HEK293 (cell line): ENCODE data around the gene PRKCG.

Experiments used
- CTCF ChIA-PET: fragments of 350-600 bp; formaldehyde crosslinking; extraction: SDS; loops from one replicate; lab custom pipeline; 2021; ENCODE audit warnings: antibody characterized with exemption; lab: Yijun Ruan, JAX
- POLR2A ChIA-PET: fragments of 300-600 bp; formaldehyde crosslinking; extraction: SDS; loops from one replicate; lab custom pipeline; 2020; ENCODE audit warnings: antibody characterized with exemption, inconsistent platforms; lab: Yijun Ruan, JAX
- H3K27ac ChIP-seq: fragments of 200-500 bp; sonication (Bioruptor generic); 2 replicates; pipeline ENCODE4 v1.5.1; 2014; ENCODE audit warnings: low read depth, low read length, control low read depth, inconsistent platforms; ENCODE audit errors: extremely low read depth
- H3K36me3 ChIP-seq, 2 experiments: fragments of 200-500 bp in 1 of 2; sonication (Bioruptor generic) in 1 of 2; 1 replicate in 1 of 2; 2 replicates in 1 of 2; pipeline ENCODE4 v1.5.1; 2014 to 2017; ENCODE audit warnings: inconsistent platforms in 2 of 2, low read length in 2 of 2; ENCODE audit not compliant: control insufficient read depth in 2 of 2, insufficient read depth in 1 of 2
- H3K4me1 ChIP-seq: fragments of 200-500 bp; sonication (Bioruptor generic); 2 replicates; pipeline ENCODE4 v1.5.1; 2014; ENCODE audit warnings: mild to moderate bottlenecking, low read length, inconsistent platforms; ENCODE audit not compliant: control insufficient read depth, insufficient read depth
- H3K4me3 ChIP-seq: 2 replicates; pipeline ENCODE4 v1.5.1; 2011; ENCODE audit warnings: low read depth, mild to moderate bottlenecking, control low read depth, low read length, moderate library complexity
- H3K9me3 ChIP-seq: fragments of 200-500 bp; sonication (Bioruptor generic); 2 replicates; pipeline ENCODE4 v1.5.1; 2014; ENCODE audit warnings: low read depth, low read length, inconsistent platforms; ENCODE audit not compliant: control insufficient read depth, insufficient read depth
- BCL11B ChIP-seq: fragments of 450-650 bp; formaldehyde crosslinking; IDR thresholded peaks from 2 replicates; pipeline ENCODE4 v1.5.1; 2016; ENCODE audit warnings: low read depth, missing biosample characterization, missing genetic modification characterization
- MZF1 ChIP-seq: fragments of 450-650 bp; formaldehyde crosslinking; IDR thresholded peaks from 2 replicates; pipeline ENCODE4 v1.5.1; 2017; ENCODE audit warnings: missing biosample characterization, missing genetic modification characterization, borderline replicate concordance
- REST ChIP-seq: fragments of 450-650 bp; formaldehyde crosslinking; IDR thresholded peaks from 2 replicates; pipeline ENCODE4 v1.5.1; 2016; ENCODE audit warnings: missing biosample characterization, missing genetic modification characterization
- SETDB1 ChIP-seq: IDR thresholded peaks from one replicate; pipeline ENCODE4 v1.6.1; 2017; ENCODE audit warnings: mild to moderate bottlenecking, low read length, moderate library complexity, mixed read lengths; ENCODE audit not compliant: insufficient read length
- SP2 ChIP-seq: fragments of 450-650 bp; formaldehyde crosslinking; IDR thresholded peaks from 2 replicates; pipeline ENCODE4 v1.5.1; 2016; ENCODE audit warnings: missing biosample characterization, missing genetic modification characterization
- ZBTB21 ChIP-seq: fragments of 450-650 bp; formaldehyde crosslinking; IDR thresholded peaks from 2 replicates; pipeline ENCODE4 v1.5.1; 2017; ENCODE audit warnings: missing biosample characterization, missing genetic modification characterization
- ZBTB48 ChIP-seq: fragments of 450-650 bp; formaldehyde crosslinking; IDR thresholded peaks from 2 replicates; pipeline ENCODE4 v1.5.1; 2016; ENCODE audit warnings: missing biosample characterization, missing genetic modification characterization
- ZBTB7A ChIP-seq: fragments of 450-650 bp; formaldehyde crosslinking; IDR thresholded peaks from 2 replicates; pipeline ENCODE4 v1.5.1; 2016; ENCODE audit warnings: low read depth, missing biosample characterization, missing genetic modification characterization
- ZFP69B ChIP-seq: fragments of 450-650 bp; formaldehyde crosslinking; IDR thresholded peaks from 2 replicates; pipeline ENCODE4 v1.5.1; 2016; ENCODE audit warnings: missing biosample characterization, missing genetic modification characterization
- ZNF10 ChIP-seq: fragments of 450-650 bp; formaldehyde crosslinking; IDR thresholded peaks from 2 replicates; pipeline ENCODE4 v1.5.1; 2017; ENCODE audit warnings: missing biosample characterization, missing genetic modification characterization
- ZNF133 ChIP-seq: fragments of 450-650 bp; formaldehyde crosslinking; IDR thresholded peaks from 2 replicates; pipeline ENCODE4 v1.5.1; 2016; ENCODE audit warnings: missing biosample characterization, missing genetic modification characterization
- ZNF19 ChIP-seq: fragments of 450-650 bp; formaldehyde crosslinking; IDR thresholded peaks from 2 replicates; pipeline ENCODE4; 2016; ENCODE audit warnings: missing biosample characterization, missing genetic modification characterization, low read depth
- ZNF350 ChIP-seq: fragments of 450-650 bp; formaldehyde crosslinking; IDR thresholded peaks from 2 replicates; pipeline ENCODE4 v1.5.0; 2017; ENCODE audit warnings: missing biosample characterization, mild to moderate bottlenecking, missing genetic modification characterization
- ZNF398 ChIP-seq: fragments of 450-650 bp; formaldehyde crosslinking; IDR thresholded peaks from 2 replicates; pipeline ENCODE4 v1.5.1; 2017; ENCODE audit warnings: missing biosample characterization, missing genetic modification characterization
- ZNF426 ChIP-seq: fragments of 450-650 bp; formaldehyde crosslinking; IDR thresholded peaks from 2 replicates; pipeline ENCODE4 v1.5.1; 2017; ENCODE audit warnings: missing biosample characterization, missing genetic modification characterization, mild to moderate bottlenecking, inconsistent platforms, moderate library complexity
- ZNF433 ChIP-seq: fragments of 450-650 bp; formaldehyde crosslinking; IDR thresholded peaks from 2 replicates; pipeline ENCODE4 v1.5.1; 2016; ENCODE audit warnings: missing biosample characterization, missing genetic modification characterization, low read depth
- ZNF473 ChIP-seq: fragments of 450-650 bp; formaldehyde crosslinking; IDR thresholded peaks from 2 replicates; pipeline ENCODE4 v1.5.1; 2017; ENCODE audit warnings: missing biosample characterization, missing genetic modification characterization
- ZNF510 ChIP-seq: fragments of 450-650 bp; formaldehyde crosslinking; IDR thresholded peaks from 2 replicates; pipeline ENCODE4 v1.5.1; 2018; ENCODE audit warnings: mild to moderate bottlenecking, missing genetic modification characterization, missing biosample characterization; ENCODE audit not compliant: insufficient replicate concordance
- ZNF610 ChIP-seq: fragments of 450-650 bp; formaldehyde crosslinking; IDR thresholded peaks from 2 replicates; pipeline ENCODE4 v1.5.1; 2016; ENCODE audit warnings: missing biosample characterization, missing genetic modification characterization, borderline replicate concordance
- ZNF621 ChIP-seq: fragments of 450-650 bp; formaldehyde crosslinking; IDR thresholded peaks from 2 replicates; pipeline ENCODE4 v1.5.1; 2017; ENCODE audit warnings: missing biosample characterization, missing genetic modification characterization
- ZNF624 ChIP-seq: fragments of 450-650 bp; formaldehyde crosslinking; IDR thresholded peaks from 2 replicates; pipeline ENCODE4 v1.5.1; 2017; ENCODE audit warnings: missing biosample characterization, missing genetic modification characterization
- ZNF626 ChIP-seq: fragments of 450-650 bp; sonication (Bioruptor Pico); formaldehyde crosslinking; IDR thresholded peaks from 2 replicates; pipeline ENCODE4 v1.5.1; 2018; ENCODE audit warnings: missing biosample characterization, missing genetic modification characterization, inconsistent platforms
- ZNF701 ChIP-seq: fragments of 450-650 bp; formaldehyde crosslinking; IDR thresholded peaks from 2 replicates; pipeline ENCODE4 v1.5.1; 2016; ENCODE audit warnings: missing biosample characterization, missing genetic modification characterization
- ZNF768 ChIP-seq: fragments of 450-650 bp; formaldehyde crosslinking; IDR thresholded peaks from 2 replicates; pipeline ENCODE4 v1.5.1; 2018; ENCODE audit warnings: missing biosample characterization, mild to moderate bottlenecking, missing genetic modification characterization
- ZNF830 ChIP-seq: fragments of 450-650 bp; IDR thresholded peaks from 2 replicates; pipeline ENCODE4 v1.5.0; 2018; ENCODE audit warnings: missing biosample characterization, missing genetic modification characterization, low read depth, mild to moderate bottlenecking, moderate library complexity
- TF ChIP-seq, protein P1 (sequence below): fragments of 450-650 bp; formaldehyde crosslinking; IDR thresholded peaks from 2 replicates; pipeline ENCODE4 v1.5.1; 2016; ENCODE audit warnings: missing biosample characterization, missing genetic modification characterization

Gene PRKCG

GRCh38 chr19:53853707-53854106 lies 28.3 kb upstream of the PRKCG start:
- no peaks in the 10 kb centered on the region for H3K36me3 ChIP-seq
- TF ChIP-seq ZNF510 (tag by site-specific recombination) (no peak), ZNF398 (tag by site-specific recombination) (no peak), ZBTB48 (no peak), ZFP69B (no peak), BCL11B (tag by site-specific recombination) (no peak), ZNF350 (tag by site-specific recombination) (no peak), ZNF19 (tag by site-specific recombination) (no peak), ZNF701 (tag by site-specific recombination) (no peak), ZNF626 (tag by site-specific recombination) (no peak), ZBTB7A (tag by site-specific recombination) (no peak), ZNF768 (tag by site-specific recombination) (no peak), ZNF10 (tag by site-specific recombination) (no peak), ZNF433 (tag by site-specific recombination) (no peak)
- TF ChIP-seq, protein P1, sequence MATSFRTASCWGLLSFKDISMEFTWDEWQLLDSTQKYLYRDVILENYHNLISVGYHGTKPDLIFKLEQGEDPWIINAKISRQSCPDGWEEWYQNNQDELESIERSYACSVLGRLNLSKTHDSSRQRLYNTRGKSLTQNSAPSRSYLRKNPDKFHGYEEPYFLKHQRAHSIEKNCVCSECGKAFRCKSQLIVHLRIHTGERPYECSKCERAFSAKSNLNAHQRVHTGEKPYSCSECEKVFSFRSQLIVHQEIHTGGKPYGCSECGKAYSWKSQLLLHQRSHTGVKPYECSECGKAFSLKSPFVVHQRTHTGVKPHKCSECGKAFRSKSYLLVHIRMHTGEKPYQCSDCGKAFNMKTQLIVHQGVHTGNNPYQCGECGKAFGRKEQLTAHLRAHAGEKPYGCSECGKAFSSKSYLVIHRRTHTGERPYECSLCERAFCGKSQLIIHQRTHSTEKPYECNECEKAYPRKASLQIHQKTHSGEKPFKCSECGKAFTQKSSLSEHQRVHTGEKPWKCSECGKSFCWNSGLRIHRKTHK (tag by site-specific recombination) = no peak
- TF ChIP-seq, all 188 proteins: peak for 0
- Histone ChIP-seq H3K4me3 (no peak overlapping the region), H3K9me3 (no peaks in the 10 kb centered on the region), H3K4me1 (no peaks in the 10 kb centered on the region), H3K27ac (no peak overlapping the region)
- ChIA-PET CTCF (interaction anchor here (0.6 to 4.2 kb wide), 19 partner anchors 9 to 822 kb away, joined by 3 to 39 read pairs (median 3); partner anchors contain the start of genes LILRB1 and PRKCG), POLR2A (interaction anchor here (0.8 kb wide), 1 partner anchor 14 kb away, joined by 3 read pairs; the partner anchor contains the start of gene MYADM)

DNA sequence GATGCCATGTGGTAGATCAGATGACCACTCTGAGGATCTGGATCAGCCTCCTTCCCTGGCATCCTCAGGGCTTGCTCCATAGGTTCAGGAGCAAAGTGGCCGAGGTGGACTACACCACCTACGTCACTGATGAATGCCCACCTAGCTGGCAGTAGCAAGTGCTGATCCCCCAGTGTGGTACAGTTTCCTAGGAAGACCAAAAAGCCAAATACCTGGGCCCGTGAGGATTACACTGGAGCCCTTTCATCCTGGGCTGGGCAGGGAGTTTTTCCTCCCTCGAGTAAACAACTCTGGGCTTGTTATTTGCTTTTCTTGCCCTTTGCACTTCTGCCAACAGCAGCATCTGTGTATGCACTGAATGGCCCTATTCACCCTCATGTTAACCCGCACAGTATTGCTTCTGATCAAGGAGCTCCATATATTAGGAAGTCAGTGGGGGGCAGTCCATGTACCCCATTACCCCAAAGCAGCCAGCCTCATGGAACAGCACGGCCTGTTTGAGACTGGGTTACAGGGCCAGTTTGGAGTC lies 17.6 kb upstream of the PRKCG start:
- no peak overlapping the region for H3K27ac ChIP-seq
- no peak for TF ChIP-seq SP2 (tag by site-specific recombination)
- TF ChIP-seq, all 188 proteins: peak for 0
- CTCF ChIA-PET = no interaction called here
- Histone ChIP-seq H3K9me3 (no peaks in the 10 kb centered on the region), H3K4me3 (no peak overlapping the region), H3K4me1 (peaks cover 15% of the 10 kb centered on the region), H3K36me3 (no peaks in the 10 kb centered on the region)
- POLR2A ChIA-PET = no interaction called here

GRCh38 chr19:53865523-53865917 lies 16.5 kb upstream of the PRKCG start:
- POLR2A ChIA-PET = interaction anchor here (1.1 to 1.4 kb wide), 4 partner anchors 10 to 345 kb away, joined by 3 to 6 read pairs (median 4); no protein-coding TSS in a partner anchor
- CTCF ChIA-PET = interaction anchor here (1.0 to 1.3 kb wide), 2 partner anchors 11 to 158 kb away, joined by 3 to 4 read pairs; no protein-coding TSS in a partner anchor
- Histone ChIP-seq H3K4me1 (peaks cover 15% of the 10 kb centered on the region), H3K9me3 (no peaks in the 10 kb centered on the region), H3K4me3 (no peak overlapping the region), H3K27ac (no peak overlapping the region), H3K36me3 (no peaks in the 10 kb centered on the region)
- TF ChIP-seq ZNF621 (tag by site-specific recombination) = no peak
- TF ChIP-seq ZNF830 (tag by site-specific recombination) = no peak
- no peak for TF ChIP-seq ZBTB21 (tag by site-specific recombination)
- no peak for TF ChIP-seq ZNF426 (tag by site-specific recombination)
- TF ChIP-seq REST = no peak
- TF ChIP-seq ZNF473 = no peak
- no peak for TF ChIP-seq SETDB1
- TF ChIP-seq MZF1 = no peak
- no peak for TF ChIP-seq ZNF133 (tag by site-specific recombination)
- TF ChIP-seq ZNF610 = no peak
- TF ChIP-seq ZNF624 = no peak
